K562 (cell line): Measurements from ENCODE around the gene TBC1D2. TPM values are rescaled to one million over a fixed set of nuclear protein-coding genes. Genes with fewer than 3 reads are reported as not detected.

Source experiments
- ATF2 ChIP-seq: sonication (generic); formaldehyde crosslinking; IDR thresholded peaks from 2 replicates; pipeline ENCODE4 v1.8.1; 2022; ENCODE audit warnings: missing genetic modification reagents
- CBFB ChIP-seq: sonication (generic); formaldehyde crosslinking; IDR thresholded peaks from 2 replicates; pipeline ENCODE4 v1.4.0; 2020; ENCODE audit warnings: mild to moderate bottlenecking, missing genetic modification reagents
- CBX2 ChIP-seq: fragments of 200-600 bp; sonication (generic); IDR thresholded peaks from one replicate; pipeline ENCODE4 v1.6.1; 2012; ENCODE audit warnings: mild to moderate bottlenecking, low read length, inconsistent platforms; ENCODE audit not compliant: insufficient read depth, poor library complexity, severe bottlenecking
- CXXC5 ChIP-seq: fragments of 250-450 bp; sonication (Bioruptor Pico); IDR thresholded peaks from 2 replicates; pipeline ENCODE4 v1.8.0; 2022; ENCODE audit warnings: inconsistent platforms, mild to moderate bottlenecking, moderate library complexity
- ELF2 ChIP-seq: fragments of 250-450 bp; sonication (Bioruptor Pico); IDR thresholded peaks from 2 replicates; pipeline ENCODE4 v1.5.0; 2021; ENCODE audit warnings: mild to moderate bottlenecking
- FOXJ3 ChIP-seq: sonication (generic); formaldehyde crosslinking; IDR thresholded peaks from 2 replicates; pipeline ENCODE4 v1.4.0; 2020; ENCODE audit warnings: mild to moderate bottlenecking, missing genetic modification reagents
- GTF2F1 ChIP-seq: IDR thresholded peaks from 2 replicates; pipeline ENCODE4 v1.6.1; 2011; ENCODE audit warnings: low read depth, low read length, improper control_type of control experiment
- ILF3 ChIP-seq: fragments of 450-650 bp; IDR thresholded peaks from 2 replicates; pipeline ENCODE4 v1.6.1; 2018; ENCODE audit warnings: antibody characterized with exemption, mild to moderate bottlenecking, moderate library complexity, borderline replicate concordance
- KAT8 ChIP-seq: fragments of 450-650 bp; IDR thresholded peaks from 2 replicates; pipeline ENCODE4 v1.6.1; 2016; ENCODE audit warnings: low read depth, mild to moderate bottlenecking
- NCOA6 ChIP-seq: fragments of 450-650 bp; IDR thresholded peaks from 2 replicates; pipeline ENCODE4 v1.6.1; 2017; ENCODE audit warnings: mild to moderate bottlenecking
- NR0B1 ChIP-seq: fragments of 450-650 bp; IDR thresholded peaks from one replicate; pipeline ENCODE4 v1.6.1; 2018; ENCODE audit warnings: mild to moderate bottlenecking, moderate library complexity; ENCODE audit not compliant: partially characterized antibody
- OTX1 ChIP-seq: fragments of 450-650 bp; formaldehyde crosslinking; IDR thresholded peaks from 2 replicates; pipeline ENCODE4 v1.4.0; 2022; ENCODE audit warnings: mild to moderate bottlenecking
- POLR2A ChIP-seq: fragments of 450-650 bp; conservative IDR thresholded peaks from 2 replicates; pipeline ENCODE4 v1.6.1; 2016
- TOE1 ChIP-seq, 2 experiments: fragments of 450-650 bp in 1 of 2; sonication (generic) in 1 of 2; formaldehyde crosslinking in 1 of 2; IDR thresholded peaks; 2 replicates each; pipeline versions ENCODE4 v1.7.1 to v1.8.0; 2016 to 2022; ENCODE audit warnings: borderline replicate concordance in 2 of 2, mild to moderate bottlenecking in 2 of 2, antibody characterized with exemption in 1 of 2, inconsistent platforms in 1 of 2, low read depth in 1 of 2, missing genetic modification reagents in 1 of 2, moderate library complexity in 1 of 2
- TRIM24 ChIP-seq, 2 experiments: fragments of 450-650 bp; IDR thresholded peaks; 2 replicates each; pipeline ENCODE4 v1.6.1; 2016
- U2AF2 ChIP-seq: fragments of 200-400 bp; formaldehyde crosslinking; optimal IDR thresholded peaks from 2 replicates; pipeline ENCODE3; 2017; ENCODE audit warnings: low read depth, mild to moderate bottlenecking, low read length
- XRCC5 ChIP-seq: fragments of 200-400 bp; formaldehyde crosslinking; IDR thresholded peaks from 2 replicates; pipeline ENCODE4 v1.6.1; 2017; ENCODE audit warnings: low read depth, mild to moderate bottlenecking, low read length
- ZBTB34 ChIP-seq: fragments of 250-450 bp; sonication (Bioruptor Pico); IDR thresholded peaks from 2 replicates; pipeline ENCODE4 v1.8.0; 2021; ENCODE audit warnings: mild to moderate bottlenecking, moderate library complexity
- ZNF175 ChIP-seq: fragments of 200-800 bp; sonication (Bioruptor generic); IDR thresholded peaks from 2 replicates; pipeline ENCODE4 v1.6.1; 2016; ENCODE audit warnings: low read depth, mild to moderate bottlenecking, missing genetic modification characterization, missing compliant biosample characterization
- ZNF263 ChIP-seq: sonication (generic); formaldehyde crosslinking; IDR thresholded peaks from 2 replicates; pipeline ENCODE4 v1.8.0; 2022; ENCODE audit warnings: mild to moderate bottlenecking, missing genetic modification reagents, borderline replicate concordance
- ZNF586 ChIP-seq: fragments of 450-650 bp; formaldehyde crosslinking; conservative IDR thresholded peaks from 2 replicates; pipeline ENCODE4 v1.4.0; 2020; ENCODE audit warnings: mild to moderate bottlenecking, moderate library complexity
- ZNF699 ChIP-seq: fragments of 250-450 bp; sonication (Bioruptor Pico); IDR thresholded peaks from 2 replicates; pipeline ENCODE4 v1.8.0; 2021; ENCODE audit warnings: mild to moderate bottlenecking, moderate library complexity; ENCODE audit not compliant: insufficient replicate concordance
- ZNF764 ChIP-seq: fragments of 250-450 bp; sonication (Bioruptor Pico); IDR thresholded peaks from 2 replicates; pipeline ENCODE4 v1.4.0; 2020; ENCODE audit warnings: low read depth, mild to moderate bottlenecking, moderate library complexity
- polyA plus RNA-seq, 8 experiments: library from polyadenylated mRNA; depleted of rRNA in 4 of 8; stranded (reverse) in 5 of 8; unstranded in 3 of 8; fragments of >200 nt; fragmentation: Nextera tagmentation in 2 of 8; fragmentation: Illumina TruSeq in 1 of 8; extraction: Ambion mirVana in 2 of 8; extraction: Trizol in 1 of 8; gene quantifications; 2 replicates each; pipeline versions ENCODE4 v1.2.1 to v1.2.3, GENCODE V29; 2011 to 2014; ENCODE audit warnings: inconsistent platforms in 1 of 8, missing spikeins in 1 of 8
- total RNA-seq, 7 experiments: library from RNA; depleted of rRNA in 6 of 7; stranded (reverse); fragments of >200 nt in 6 of 7; fragmentation: Illumina TruSeq in 2 of 7; extraction: Trizol in 2 of 7; gene quantifications; 2 replicates each; pipeline versions ENCODE4 v1.2.1 to v1.2.3, GENCODE V29; 2011 to 2021; ENCODE audit warnings: low replicate concordance in 1 of 7

Gene TBC1D2
- total and polyA plus RNA-seq, 9 of the 15 experiments (the other 6 are each of a cell fraction or from before 2014, with no cell fraction given): 0.10 to 7.0 (median 2.5) TPM

DNA sequence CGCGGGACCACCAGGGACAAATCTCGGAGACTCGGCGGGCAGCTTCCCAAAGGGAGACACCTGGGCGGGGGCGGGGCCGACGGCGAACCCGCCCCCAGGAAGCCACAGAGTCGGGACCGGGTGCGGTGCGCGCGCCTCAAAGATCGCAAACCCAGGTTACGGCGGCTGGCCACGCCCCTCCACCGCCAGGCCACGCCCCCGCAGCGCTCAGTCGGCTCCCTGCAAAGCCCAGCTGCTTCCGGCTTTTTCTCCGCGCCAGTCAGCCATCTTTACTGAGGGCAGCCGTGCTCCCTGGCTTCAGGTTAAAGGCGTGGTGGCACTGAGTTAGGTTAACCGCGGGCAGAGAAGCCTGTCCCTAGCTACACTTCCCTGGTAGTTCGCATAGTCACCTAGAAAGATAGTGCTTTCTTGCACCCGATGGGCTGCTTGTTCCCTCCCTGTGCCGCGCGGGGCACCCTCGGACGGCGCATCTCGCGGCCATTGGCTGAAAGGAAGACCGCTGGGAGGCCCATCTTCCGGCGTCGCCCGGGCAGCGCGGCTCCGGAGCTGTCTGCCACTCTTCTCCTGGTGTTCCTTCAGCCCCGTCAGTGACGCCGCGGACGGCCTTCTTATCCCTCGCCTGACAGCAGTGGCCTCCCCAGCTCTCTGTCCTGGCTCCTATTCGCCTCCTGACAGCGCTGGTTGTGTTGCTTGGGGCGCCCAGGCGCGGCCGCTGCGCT lies at the start of gene TBC1D2 (continued):
- TF ChIP-seq ATF2 (CRISPR knock-in tag) (no peak), NR0B1 (no peak), NCOA6 (no peak), XRCC5 (peak; percentile 14; the same call in 1 of the 2 replicates), POLR2A (peak; percentile 85), FOXJ3 (no peak), ZNF263 (CRISPR knock-in tag) (peak; percentile 82), CBFB (CRISPR knock-in tag) (no peak), ZNF699 (CRISPR knock-in tag) (no peak), TOE1 (IDR thresholded peaks at IDR 0.05; ENCODE audit: borderline replicate concordance) (peak; percentile 72), TOE1 (CRISPR knock-in tag; IDR thresholded peaks at IDR 0.05; ENCODE audit: borderline replicate concordance, low read depth) (no peak), TRIM24 (IDR thresholded peaks at IDR 0.05) (no peak), GTF2F1 (no peak), ZNF764 (CRISPR knock-in tag) (no peak; the same call in 1 of the 2 replicates), ZNF586 (CRISPR knock-in tag) (no peak), KAT8 (no peak), CBX2 (no peak), ILF3 (no peak), ZNF175 (CRISPR knock-in tag) (peak; percentile 47; the same call in 1 of the 2 replicates), U2AF2 (no peak), CXXC5 (CRISPR knock-in tag) (peak; percentile 91), OTX1 (CRISPR knock-in tag) (no peak), ELF2 (CRISPR knock-in tag) (no peak; the same call in none of the 2 replicates), ZBTB34 (no peak)
